HepG2 (cell line): Measurements from ENCODE around the gene LENEP. TPM values are rescaled to one million over a fixed set of nuclear protein-coding genes. Genes with fewer than 3 reads are reported as not detected.

Experiments used
- ATAC-seq: fragments of 200-7000 bp; cut with Tn5 transposase; 3 replicates; pipeline ENCODE4 v1.9.1; 2020; ENCODE audit warnings: mild to moderate bottlenecking, moderate library complexity
- BruUV-seq: library from RNA; stranded (reverse); fragments of 400-500 nt; replicated peaks from 2 replicates; lab custom pipeline; 2021; lab: Mats Ljungman, UMichigan
- CTCF ChIA-PET: fragments of 300-600 bp; formaldehyde crosslinking; extraction: SDS; loops from one replicate; lab custom pipeline; 2021; ENCODE audit warnings: low total read pairs, inconsistent platforms, low intra/inter-chr PET ratio; lab: Yijun Ruan, JAX
- POLR2A ChIA-PET: fragments of 350-600 bp; sonication (Branson Sonifier 250); formaldehyde crosslinking; loops from one replicate; lab custom pipeline; 2020; ENCODE audit warnings: antibody characterized with exemption, inconsistent platforms; lab: Yijun Ruan, JAX
- DNase-seq: peaks from one replicate; pipeline ENCODE4 v3.0.0-alpha.2; 2015; ENCODE audit warnings: low spot score
- FAIRE-seq: peaks from 3 replicates; lab custom pipeline; 2011; peaks lifted over from hg19 to GRCh38; lab: Jason Lieb, UNC
- H2AFZ ChIP-seq: one replicate; pipeline ENCODE4 v1.6.1; 2011; ENCODE audit warnings: low read length, inconsistent platforms
- H3K27ac ChIP-seq: fragments of 300-600 bp; 3 replicates; pipeline ENCODE4 v1.8.0; 2011; ENCODE audit warnings: mixed run types, mild to moderate bottlenecking, mixed read lengths, low read length, inconsistent platforms; ENCODE audit not compliant: insufficient read depth; ENCODE audit errors: extremely low read length
- H3K27me3 ChIP-seq, 2 experiments: fragments of 200-600 bp in 1 of 2; 2 replicates in 1 of 2; 3 replicates in 1 of 2; pipeline versions ENCODE4 v1.6.0 to v1.8.0; 2011; ENCODE audit warnings: low read length in 2 of 2, mild to moderate bottlenecking in 2 of 2, moderate library complexity in 2 of 2, inconsistent platforms in 1 of 2; ENCODE audit not compliant: insufficient read depth in 2 of 2, control insufficient read depth in 1 of 2
- H3K36me3 ChIP-seq, 2 experiments: fragments of 200-600 bp in 1 of 2; replicated peaks in 1 of 2; 2 replicates in 1 of 2; 3 replicates in 1 of 2; pipeline versions ENCODE4 v1.5.1 to v1.8.0; 2011; ENCODE audit warnings: low read length in 2 of 2, inconsistent platforms in 1 of 2; ENCODE audit not compliant: insufficient read depth in 2 of 2, control insufficient read depth in 1 of 2
- H3K4me1 ChIP-seq: 2 replicates; pipeline ENCODE4 v1.5.1; 2012; ENCODE audit warnings: low read length, inconsistent platforms; ENCODE audit not compliant: insufficient read depth
- H3K4me2 ChIP-seq: 2 replicates; pipeline ENCODE4 v1.6.0; 2011; ENCODE audit warnings: low read depth, low read length, inconsistent platforms
- H3K4me3 ChIP-seq, 3 experiments: fragments of 200-600 bp in 1 of 3; sonication (generic), shearing (Covaris generic) in 1 of 3; replicated peaks in 1 of 3; 2 replicates each; pipeline ENCODE4 v1.5.1; 2011 to 2016; ENCODE audit warnings: low read length in 3 of 3, inconsistent platforms in 2 of 3, low read depth in 2 of 3, mild to moderate bottlenecking in 2 of 3, control low read depth in 1 of 3, mixed read lengths in 1 of 3; ENCODE audit not compliant: insufficient read depth in 1 of 3
- H3K79me2 ChIP-seq: one replicate; pipeline ENCODE4 v1.6.1; 2011; ENCODE audit warnings: low read length, inconsistent platforms; ENCODE audit not compliant: insufficient read depth
- H3K9ac ChIP-seq: 2 replicates; pipeline ENCODE4 v1.6.0; 2011; ENCODE audit warnings: mild to moderate bottlenecking, low read depth, low read length, inconsistent platforms; ENCODE audit not compliant: insufficient read depth
- H3K9me3 ChIP-seq: 2 replicates; pipeline ENCODE4 v1.5.1; 2012; ENCODE audit warnings: mild to moderate bottlenecking, low read length
- H4K20me1 ChIP-seq: 2 replicates; pipeline ENCODE4 v1.6.0; 2011; ENCODE audit warnings: inconsistent platforms, mild to moderate bottlenecking, low read length, moderate library complexity; ENCODE audit not compliant: insufficient read depth
- ARNT ChIP-seq: fragments of 450-650 bp; IDR thresholded peaks from 2 replicates; pipeline ENCODE4 v1.6.1; 2017
- ATF7-NPFF ChIP-seq: sonication (generic); formaldehyde crosslinking; IDR thresholded peaks from 2 replicates; pipeline ENCODE4 v1.8.1; 2023; ENCODE audit warnings: mild to moderate bottlenecking, low read depth, missing genetic modification reagents, moderate library complexity
- BCL6 ChIP-seq: IDR thresholded peaks from 2 replicates; pipeline ENCODE4 v1.6.1; 2016; ENCODE audit warnings: missing genetic modification reagents, missing compliant biosample characterization
- CHCHD3 ChIP-seq: sonication (generic); formaldehyde crosslinking; IDR thresholded peaks from 2 replicates; pipeline ENCODE4 v1.8.0; 2022; ENCODE audit warnings: mild to moderate bottlenecking, missing genetic modification reagents, moderate library complexity
- CREM ChIP-seq, 2 experiments: sonication (generic) in 1 of 2; formaldehyde crosslinking in 1 of 2; IDR thresholded peaks; 2 replicates each; pipeline versions ENCODE4 v1.4.0 to v1.6.1; 2016 to 2020; ENCODE audit warnings: antibody characterized with exemption in 1 of 2, mild to moderate bottlenecking in 1 of 2, missing genetic modification reagents in 1 of 2
- GTF2F1 ChIP-seq: fragments of 150-350 bp; IDR thresholded peaks from 2 replicates; pipeline ENCODE4 v1.6.1; 2014; ENCODE audit warnings: low read length
- HDAC2 ChIP-seq: sonication (generic); formaldehyde crosslinking; IDR thresholded peaks from 2 replicates; pipeline ENCODE4 v1.4.0; 2020; ENCODE audit warnings: missing genetic modification reagents
- HOXA7 ChIP-seq: sonication (generic); formaldehyde crosslinking; IDR thresholded peaks from 2 replicates; pipeline ENCODE4 v1.8.1; 2022; ENCODE audit warnings: mild to moderate bottlenecking, missing genetic modification reagents, moderate library complexity
- KAT2B ChIP-seq: fragments of 150-350 bp; IDR thresholded peaks from 2 replicates; pipeline ENCODE4 v1.6.1; 2014; ENCODE audit warnings: low read depth, low read length, borderline replicate concordance
- NFE2 ChIP-seq: sonication (generic); formaldehyde crosslinking; IDR thresholded peaks from 2 replicates; pipeline ENCODE4 v1.4.0; 2020; ENCODE audit warnings: missing genetic modification reagents
- REL ChIP-seq: sonication (generic); formaldehyde crosslinking; conservative IDR thresholded peaks from 2 replicates; pipeline ENCODE4 v1.8.0; 2022; ENCODE audit warnings: mild to moderate bottlenecking, missing genetic modification reagents, moderate library complexity
- ZEB1 ChIP-seq: IDR thresholded peaks from 2 replicates; pipeline ENCODE4 v1.6.1; 2012; ENCODE audit warnings: mild to moderate bottlenecking, low read depth, inconsistent platforms; ENCODE audit not compliant: insufficient replicate concordance
- ZNF33A ChIP-seq: sonication (generic); formaldehyde crosslinking; IDR thresholded peaks from 2 replicates; pipeline ENCODE4 v1.5.1; 2020; ENCODE audit warnings: missing genetic modification reagents, mild to moderate bottlenecking, moderate library complexity, borderline replicate concordance
- ZNF850 ChIP-seq: sonication (generic); formaldehyde crosslinking; conservative IDR thresholded peaks from 2 replicates; pipeline ENCODE4 v1.9.0; 2021; ENCODE audit warnings: mild to moderate bottlenecking, missing genetic modification reagents
- ZSCAN21 ChIP-seq: sonication (generic); formaldehyde crosslinking; IDR thresholded peaks from 2 replicates; pipeline ENCODE4 v1.8.0; 2022; ENCODE audit warnings: mild to moderate bottlenecking, missing genetic modification reagents, moderate library complexity, borderline replicate concordance
- WGBS: methylation state at CpG from one replicate; pipeline ENCODE4 v1.1.6; 2017; ENCODE audit warnings: low lambda C conversion rate; 5-methylcytosine and 5-hydroxymethylcytosine counted together
- in situ Hi-C: cut with HindIII; loops from 2 replicates; pipeline ENCODE4 v1.10.0; 2017; ENCODE audit warnings: low pct_unique_long_range_greater_than_20kb; ENCODE audit not compliant: extremely low pct_ligation_motif_present
- intact Hi-C: fragments of 100-400 bp; cut with micrococcal nuclease; formaldehyde crosslinking; loops from one replicate; pipeline ENCODE4 v1.10.0; 2022; ENCODE audit not compliant: unreplicated experiment
- polyA plus RNA-seq, 8 experiments: library from polyadenylated mRNA; depleted of rRNA in 3 of 8; stranded (reverse) in 7 of 8; unstranded in 1 of 8; fragments of >200 nt; fragmentation: Illumina TruSeq in 4 of 8; extraction: Trizol in 4 of 8; gene quantifications; 2 replicates each; pipeline versions ENCODE4 v1.2.1 to v1.2.3, GENCODE V29; 2011 to 2016; ENCODE audit warnings: low read depth in 4 of 8, missing spikeins in 1 of 8, mixed read lengths in 1 of 8; ENCODE audit not compliant: insufficient read depth in 1 of 8
- total RNA-seq, 5 experiments: library from RNA; depleted of rRNA; stranded (reverse); fragments of >200 nt; fragmentation: Illumina TruSeq; extraction: Trizol; gene quantifications; 2 replicates each; pipeline ENCODE4 v1.2.3, GENCODE V29; 2016; ENCODE audit warnings: low read depth in 1 of 5
- TF ChIP-seq, protein P1 (sequence below), 2 experiments: fragments of 450-650 bp in 1 of 2; sonication (generic) in 1 of 2; formaldehyde crosslinking; IDR thresholded peaks; 2 replicates each; pipeline versions ENCODE4 v1.5.0 to v1.8.0; 2020 to 2022; ENCODE audit warnings: mild to moderate bottlenecking in 1 of 2, missing genetic modification reagents in 1 of 2
- TF ChIP-seq, protein P2 (sequence below): IDR thresholded peaks from 2 replicates; pipeline ENCODE4 v1.6.1; 2016; ENCODE audit warnings: missing biosample characterization, missing genetic modification reagents, low read depth
- TF ChIP-seq, protein P3 (sequence below): sonication (generic); formaldehyde crosslinking; IDR thresholded peaks from 2 replicates; pipeline ENCODE4 v1.4.0; 2020; ENCODE audit warnings: mild to moderate bottlenecking, missing genetic modification reagents

The LENEP gene
- total and polyA plus RNA-seq, 2 of the 13 experiments (the other 11 are each of a cell fraction or from before 2014, with no cell fraction given): 0.29 TPM; not detected in 1

DNA sequence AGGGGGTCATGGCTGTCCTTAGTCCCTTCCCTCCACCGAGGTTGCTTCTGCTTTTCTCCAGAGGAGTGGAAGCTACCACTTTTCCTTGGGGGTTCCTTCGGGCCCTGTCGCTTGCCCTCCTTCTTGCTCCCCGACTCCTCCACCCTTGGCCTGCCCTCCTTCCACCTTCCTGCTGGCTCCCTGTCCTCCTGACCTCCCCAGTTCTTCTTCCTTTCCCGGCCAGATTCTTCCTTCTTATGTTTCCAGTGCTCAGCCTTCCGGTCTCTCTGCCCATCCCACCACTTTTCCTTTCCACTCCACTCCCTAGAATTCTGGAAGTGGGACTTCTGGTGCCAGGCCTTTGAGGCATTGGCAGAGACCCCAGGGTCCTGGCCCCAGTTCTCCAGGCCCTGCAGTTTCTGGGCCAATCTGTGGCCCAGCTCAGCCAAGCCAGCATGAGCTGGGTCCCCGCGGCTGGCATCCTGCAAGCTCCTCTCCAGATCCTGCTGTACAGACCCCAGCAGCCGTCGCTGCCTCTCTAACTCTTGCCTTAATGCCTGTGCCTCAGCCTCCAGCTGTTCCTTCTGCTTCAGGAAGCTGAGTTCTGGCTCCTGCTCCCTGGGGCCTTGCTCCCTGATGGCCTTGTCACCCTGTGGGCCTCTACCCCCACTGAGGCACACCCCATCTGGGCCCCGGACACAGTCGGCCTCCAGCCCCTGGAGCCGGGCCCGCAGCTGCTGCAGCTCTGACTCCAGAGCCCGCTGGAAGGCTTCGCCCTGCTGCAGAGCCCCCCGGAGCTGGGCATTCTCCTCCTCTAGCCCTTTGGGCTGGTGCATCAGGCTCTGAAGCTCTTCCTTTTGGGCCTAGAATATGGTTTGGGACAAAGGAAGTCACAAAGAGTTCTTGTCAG, 47.2 kb upstream of the LENEP start:
- Histone ChIP-seq H3K27ac (peak overlapping the region; percentile 88), H3K4me1 (peaks cover 47% of the 10 kb centered on the region), H3K9me3 (no peaks in the 10 kb centered on the region), H3K9ac (no peak overlapping the region), H3K4me3 (no peak overlapping the region), H3K36me3 (peaks cover 4 to 6% of the 10 kb centered on the region in 2 experiments; a peak in 2 of 5 replicates), H4K20me1 (no peaks in the 10 kb centered on the region), H3K27me3 (no peaks in the 10 kb centered on the region), H3K79me2 (no peaks in the 10 kb centered on the region), H2AFZ (no peak overlapping the region), H3K4me2 (no peak overlapping the region)
- ChIA-PET CTCF (no interaction called here), POLR2A (interaction anchor here (2.7 to 3.0 kb wide), 2 partner anchors 10 to 15 kb away, joined by 18 to 22 read pairs; partner anchors contain the start of genes PMVK and PYGO2)
- FAIRE-seq: no peak
- intact Hi-C loops (no loop called here), in situ Hi-C loops (no loop called here)
- ATAC-seq: no peak
- no peak for DNase-seq
- 91% methylated on average over 17 of the region's 17 CpGs for WGBS
- no peak for TF ChIP-seq GTF2F1
- no peak for TF ChIP-seq ZSCAN21 (CRISPR knock-in tag)
- TF ChIP-seq, protein P1, sequence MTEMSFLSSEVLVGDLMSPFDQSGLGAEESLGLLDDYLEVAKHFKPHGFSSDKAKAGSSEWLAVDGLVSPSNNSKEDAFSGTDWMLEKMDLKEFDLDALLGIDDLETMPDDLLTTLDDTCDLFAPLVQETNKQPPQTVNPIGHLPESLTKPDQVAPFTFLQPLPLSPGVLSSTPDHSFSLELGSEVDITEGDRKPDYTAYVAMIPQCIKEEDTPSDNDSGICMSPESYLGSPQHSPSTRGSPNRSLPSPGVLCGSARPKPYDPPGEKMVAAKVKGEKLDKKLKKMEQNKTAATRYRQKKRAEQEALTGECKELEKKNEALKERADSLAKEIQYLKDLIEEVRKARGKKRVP (CRISPR knock-in tag; IDR thresholded peaks at IDR 0.05): no peak
- TF ChIP-seq NFE2 (CRISPR knock-in tag): no peak
- no peak for TF ChIP-seq HOXA7 (CRISPR knock-in tag)
- no peak for TF ChIP-seq HDAC2 (CRISPR knock-in tag)
- TF ChIP-seq ZEB1: no peak
- no peak for TF ChIP-seq REL
- TF ChIP-seq BCL6: no peak
- no peak for TF ChIP-seq ZNF850
- no peak for TF ChIP-seq ARNT
- no peak for TF ChIP-seq KAT2B
- TF ChIP-seq, protein P2, sequence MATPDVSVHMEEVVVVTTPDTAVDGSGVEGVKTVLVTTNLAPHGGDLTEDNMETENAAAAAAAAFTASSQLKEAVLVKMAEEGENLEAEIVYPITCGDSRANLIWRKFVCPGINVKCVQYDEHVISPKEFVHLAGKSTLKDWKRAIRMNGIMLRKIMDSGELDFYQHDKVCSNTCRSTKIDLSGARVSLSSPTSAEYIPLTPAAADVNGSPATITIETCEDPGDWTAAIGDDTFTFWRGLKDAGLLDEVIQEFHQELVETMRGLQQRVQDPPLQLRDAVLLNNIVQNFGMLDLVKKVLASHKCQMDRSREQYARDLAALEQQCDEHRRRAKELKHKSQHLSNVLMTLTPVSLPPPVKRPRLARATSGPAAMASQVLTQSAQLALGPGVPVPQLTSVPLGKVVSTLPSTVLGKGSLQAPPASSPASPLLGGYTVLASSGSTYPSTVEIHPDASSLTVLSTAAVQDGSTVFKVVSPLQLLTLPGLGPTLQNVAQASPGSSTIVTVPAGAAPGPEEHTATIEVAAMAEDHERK: no peak
- TF ChIP-seq CHCHD3: no peak
- TF ChIP-seq, protein P3, sequence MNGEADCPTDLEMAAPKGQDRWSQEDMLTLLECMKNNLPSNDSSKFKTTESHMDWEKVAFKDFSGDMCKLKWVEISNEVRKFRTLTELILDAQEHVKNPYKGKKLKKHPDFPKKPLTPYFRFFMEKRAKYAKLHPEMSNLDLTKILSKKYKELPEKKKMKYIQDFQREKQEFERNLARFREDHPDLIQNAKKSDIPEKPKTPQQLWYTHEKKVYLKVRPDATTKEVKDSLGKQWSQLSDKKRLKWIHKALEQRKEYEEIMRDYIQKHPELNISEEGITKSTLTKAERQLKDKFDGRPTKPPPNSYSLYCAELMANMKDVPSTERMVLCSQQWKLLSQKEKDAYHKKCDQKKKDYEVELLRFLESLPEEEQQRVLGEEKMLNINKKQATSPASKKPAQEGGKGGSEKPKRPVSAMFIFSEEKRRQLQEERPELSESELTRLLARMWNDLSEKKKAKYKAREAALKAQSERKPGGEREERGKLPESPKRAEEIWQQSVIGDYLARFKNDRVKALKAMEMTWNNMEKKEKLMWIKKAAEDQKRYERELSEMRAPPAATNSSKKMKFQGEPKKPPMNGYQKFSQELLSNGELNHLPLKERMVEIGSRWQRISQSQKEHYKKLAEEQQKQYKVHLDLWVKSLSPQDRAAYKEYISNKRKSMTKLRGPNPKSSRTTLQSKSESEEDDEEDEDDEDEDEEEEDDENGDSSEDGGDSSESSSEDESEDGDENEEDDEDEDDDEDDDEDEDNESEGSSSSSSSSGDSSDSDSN (CRISPR knock-in tag): no peak
- TF ChIP-seq CREM (IDR thresholded peaks at IDR 0.05): no peak
- no peak for TF ChIP-seq CREM (CRISPR knock-in tag; IDR thresholded peaks at IDR 0.05)
- TF ChIP-seq ATF7-NPFF (CRISPR knock-in tag): no peak
- no peak for TF ChIP-seq ZNF33A
- no TSS peak for BruUV-seq
